HCT116 (cell line): Measurements from ENCODE around the gene ZDHHC14. TPM values are rescaled to one million over a fixed set of nuclear protein-coding genes. Genes with fewer than 3 reads are reported as not detected.
A peak's percentile ranks its signal among the peaks of the same experiment; 100 is the strongest.

Experiments
- ATAC-seq: fragments of 200-7000 bp; cut with Tn5 transposase; 2 replicates; pipeline ENCODE4 v1.9.1; 2020; ENCODE audit warnings: mild to moderate bottlenecking, moderate library complexity
- BruUV-seq: library from RNA; stranded (reverse); fragments of 400-500 nt; replicated peaks from 2 replicates; lab custom pipeline; 2021; lab: Mats Ljungman, UMichigan
- CTCF ChIA-PET: fragments of 300-600 bp; sonication (Branson Sonifier 250); formaldehyde crosslinking; loops from one replicate; lab custom pipeline; 2021; ENCODE audit warnings: antibody characterized with exemption; lab: Charles Lee
- POLR2A ChIA-PET: fragments of 300-600, 350-600 bp; sonication (Branson Sonifier 250); formaldehyde crosslinking; loops from one replicate; lab custom pipeline; 2021; ENCODE audit warnings: antibody characterized with exemption; lab: Charles Lee
- RAD21 ChIA-PET, 2 experiments: fragments of 300-600 bp; sonication (Branson Sonifier 250); formaldehyde crosslinking; loops; one replicate each; lab custom pipeline; 2023; ENCODE audit warnings: low total read pairs in 2 of 2; ENCODE audit not compliant: uncharacterized antibody in 2 of 2, unreplicated experiment in 2 of 2, low non-redundant PET in 1 of 2; lab: Charles Lee
- DNase-seq: peaks from one replicate; pipeline ENCODE4 v3.0.0-alpha.2; 2010; ENCODE audit warnings: low read depth, low spot score
- H2AFZ ChIP-seq: fragments of 200-600 bp; shearing (Covaris generic), sonication (generic); 2 replicates; pipeline ENCODE4 v1.6.1; 2017; ENCODE audit warnings: low read depth, mixed run types, mixed read lengths, antibody characterized with exemption, low read length; ENCODE audit not compliant: poor library complexity, severe bottlenecking
- H3K27ac ChIP-seq: 2 replicates; pipeline ENCODE4 v1.5.1; 2012; ENCODE audit warnings: low read depth, low read length
- H3K27me3 ChIP-seq: fragments of 200-600 bp; sonication (generic); 2 replicates; pipeline ENCODE4 v1.6.1; 2016; ENCODE audit warnings: mixed run types, low read length, mixed read lengths; ENCODE audit not compliant: insufficient read depth
- H3K36me3 ChIP-seq, 2 experiments: fragments of 200-500 bp in 1 of 2; fragments of 200-600 bp in 1 of 2; sonication (Bioruptor generic) in 1 of 2; sonication (generic) in 1 of 2; 2 replicates each; pipeline versions ENCODE4 v1.5.1 to v1.6.1; 2014 to 2016; ENCODE audit warnings: low read length in 2 of 2, inconsistent platforms in 1 of 2, mixed read lengths in 1 of 2, mixed run types in 1 of 2; ENCODE audit not compliant: insufficient read depth in 2 of 2, control insufficient read depth in 1 of 2
- H3K4me1 ChIP-seq, 2 experiments: fragments of 200-600 bp in 1 of 2; sonication (generic) in 1 of 2; 2 replicates each; pipeline versions ENCODE4 v1.5.1 to v1.6.1; 2012 to 2017; ENCODE audit warnings: low read length in 2 of 2, inconsistent platforms in 1 of 2, mild to moderate bottlenecking in 1 of 2, mixed read lengths in 1 of 2, mixed run types in 1 of 2, moderate library complexity in 1 of 2; ENCODE audit not compliant: insufficient read depth in 2 of 2, control insufficient read depth in 1 of 2
- H3K4me2 ChIP-seq: fragments of 200-600 bp; sonication (generic); 2 replicates; pipeline ENCODE4 v1.6.1; 2017; ENCODE audit warnings: mixed run types, low read length, mixed read lengths
- H3K4me3 ChIP-seq, 2 experiments: fragments of 200-600 bp in 1 of 2; sonication (generic) in 1 of 2; replicated peaks in 1 of 2; 2 replicates each; pipeline ENCODE4 v1.5.1; 2011 to 2016; ENCODE audit warnings: low read length in 2 of 2, control low read depth in 1 of 2, low read depth in 1 of 2, mild to moderate bottlenecking in 1 of 2, mixed read lengths in 1 of 2, mixed run types in 1 of 2
- H3K79me2 ChIP-seq: fragments of 200-600 bp; sonication (generic); 2 replicates; pipeline ENCODE4 v1.6.1; 2017; ENCODE audit warnings: mild to moderate bottlenecking, mixed run types, low read length, moderate library complexity, mixed read lengths; ENCODE audit not compliant: insufficient read depth
- H3K9ac ChIP-seq: fragments of 200-600 bp; sonication (generic); 2 replicates; pipeline ENCODE4 v1.6.1; 2016; ENCODE audit warnings: low read length, mixed read lengths
- H3K9me2 ChIP-seq: fragments of 200-600 bp; sonication (generic), shearing (Covaris generic); 2 replicates; pipeline ENCODE4 v1.6.1; 2017; ENCODE audit warnings: mixed run types, mild to moderate bottlenecking, moderate library complexity; ENCODE audit not compliant: insufficient read depth
- H3K9me3 ChIP-seq, 2 experiments: fragments of 200-500 bp in 1 of 2; fragments of 200-600 bp in 1 of 2; sonication (Bioruptor generic) in 1 of 2; sonication (generic) in 1 of 2; 2 replicates each; pipeline ENCODE4 v1.6.1; 2014 to 2017; ENCODE audit warnings: low read length in 2 of 2, mixed read lengths in 2 of 2, inconsistent platforms in 1 of 2, low read depth in 1 of 2, mild to moderate bottlenecking in 1 of 2, mixed run types in 1 of 2, moderate library complexity in 1 of 2; ENCODE audit not compliant: control insufficient read depth in 1 of 2, insufficient read depth in 1 of 2
- H4K20me1 ChIP-seq: fragments of 200-600 bp; sonication (generic), shearing (Covaris generic); 2 replicates; pipeline ENCODE4 v1.6.1; 2017; ENCODE audit warnings: mixed run types, mild to moderate bottlenecking, moderate library complexity; ENCODE audit not compliant: insufficient read depth
- EGR1 ChIP-seq: IDR thresholded peaks from 2 replicates; pipeline ENCODE4 v1.6.1; 2012; ENCODE audit warnings: low read depth
- ELF1 ChIP-seq: IDR thresholded peaks from 2 replicates; pipeline ENCODE4 v1.6.1; 2012; ENCODE audit warnings: low read depth, borderline replicate concordance
- FOSL1 ChIP-seq: IDR thresholded peaks from 2 replicates; pipeline ENCODE4 v1.6.1; 2012; ENCODE audit warnings: low read depth
- JUND ChIP-seq: IDR thresholded peaks from 2 replicates; pipeline ENCODE4 v1.6.1; 2012
- POLR2A ChIP-seq: IDR thresholded peaks from 2 replicates; pipeline ENCODE4 v1.7.0; 2011; ENCODE audit warnings: borderline replicate concordance; ENCODE audit not compliant: insufficient read depth, insufficient read length; ENCODE audit errors: extremely low read depth
- POLR2AphosphoS5 ChIP-seq: IDR thresholded peaks from 2 replicates; pipeline ENCODE4 v1.6.1; 2011; ENCODE audit warnings: mild to moderate bottlenecking, low read depth, low read length, moderate library complexity
- RAD21 ChIP-seq: IDR thresholded peaks from 2 replicates; pipeline ENCODE4 v1.6.1; 2012; ENCODE audit warnings: low read depth, mild to moderate bottlenecking
- SP1 ChIP-seq: IDR thresholded peaks from 2 replicates; pipeline ENCODE4 v1.6.1; 2012; ENCODE audit warnings: low read depth
- ZNF274 ChIP-seq: fragments of 200-500 bp; sonication (Bioruptor generic); IDR thresholded peaks from 2 replicates; pipeline ENCODE4 v1.6.1; 2014; ENCODE audit warnings: mild to moderate bottlenecking, low read depth, low read length, inconsistent platforms
- intact Hi-C: fragments of 100-400 bp; cut with micrococcal nuclease; formaldehyde crosslinking; loops from 2 replicates; pipeline ENCODE4 v1.10.0; 2022
- total RNA-seq: library from RNA; stranded (reverse); gene quantifications from one replicate; pipeline ENCODE4 v1.2.1, GENCODE V29; 2021; ENCODE audit not compliant: unreplicated experiment
- TF ChIP-seq, protein P1 (sequence below), 3 experiments: fragments of 200-600 bp in 1 of 3; sonication (generic) in 1 of 3; IDR thresholded peaks in 2 of 3; conservative IDR thresholded peaks in 1 of 3; 2 replicates each; pipeline ENCODE4 v1.5.1; 2012 to 2017; ENCODE audit warnings: low read depth in 2 of 3, low read length in 2 of 3, antibody characterized with exemption in 1 of 3, borderline replicate concordance in 1 of 3, control low read depth in 1 of 3, mild to moderate bottlenecking in 1 of 3, mixed read lengths in 1 of 3, mixed run types in 1 of 3, moderate library complexity in 1 of 3; ENCODE audit not compliant: insufficient read depth in 1 of 3

Gene ZDHHC14
- total RNA-seq, 1 experiment from 2014 or later, result 5.3 TPM

DNA sequence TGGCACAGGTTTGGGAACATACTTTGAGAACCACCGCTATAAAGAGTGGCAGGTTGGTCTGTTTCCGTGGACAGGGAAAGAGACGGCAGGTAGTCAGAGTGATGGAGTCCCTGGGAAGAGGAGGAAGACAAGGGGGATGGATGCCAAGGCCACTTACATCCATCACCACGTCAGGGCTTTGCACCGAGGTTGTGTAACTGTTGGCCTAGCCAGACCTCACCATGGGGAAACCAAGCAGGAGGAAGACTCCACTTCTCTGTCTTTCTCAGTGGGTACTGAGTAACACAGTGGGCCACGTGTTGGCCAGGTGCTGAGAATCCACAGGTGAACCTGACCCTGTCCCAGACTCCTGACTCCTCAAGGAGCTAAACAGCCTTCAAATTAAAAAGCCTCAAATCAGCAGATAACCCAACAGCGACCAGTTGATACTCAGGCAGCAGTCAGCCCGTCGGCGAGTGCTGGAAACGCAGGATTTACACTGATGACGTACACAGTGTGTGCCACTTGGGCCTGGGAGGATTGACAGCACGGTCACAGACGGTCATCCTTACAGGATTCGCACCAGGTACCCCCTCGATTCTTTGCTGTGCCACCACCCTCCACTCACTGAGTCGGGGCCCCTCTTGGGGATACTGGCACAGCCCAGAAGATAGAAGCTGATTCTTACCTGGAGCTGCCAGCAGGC, 307.4 kb downstream of the ZDHHC14 start:
- Histone ChIP-seq H3K27ac (no peak overlapping the region), H3K27me3 (no peaks in the 10 kb centered on the region), H3K79me2 (no peaks in the 10 kb centered on the region), H3K36me3 (no peaks in the 10 kb centered on the region), H3K4me2 (peak overlapping the region; percentile 66), H3K4me1 (peaks cover 0 to 11% of the 10 kb centered on the region in 2 experiments; a peak in 1 of 4 replicates), H3K9me3 (no peaks in the 10 kb centered on the region), H3K4me3 (peak overlapping the region in 1 of 2 experiments; percentile 37; a peak in 2 of 4 replicates), H2AFZ (no peak overlapping the region), H3K9me2 (no peaks in the 10 kb centered on the region), H4K20me1 (no peaks in the 10 kb centered on the region), H3K9ac (no peak overlapping the region)
- RAD21 ChIA-PET, result no interaction called here
- ATAC-seq, result peak; percentile 5; the same call in 1 of the 2 replicates
- DNase-seq, result no peak
- BruUV-seq, result no TSS peak
- CTCF ChIA-PET, result no interaction called here
- intact Hi-C loops, result no loop called here
- TF ChIP-seq ELF1, result no peak
- TF ChIP-seq ZNF274, result no peak
- no peak for TF ChIP-seq FOSL1
- no peak for TF ChIP-seq POLR2AphosphoS5
- no peak for TF ChIP-seq SP1
- TF ChIP-seq EGR1, result no peak
- POLR2A ChIA-PET, result no interaction called here

DNA sequence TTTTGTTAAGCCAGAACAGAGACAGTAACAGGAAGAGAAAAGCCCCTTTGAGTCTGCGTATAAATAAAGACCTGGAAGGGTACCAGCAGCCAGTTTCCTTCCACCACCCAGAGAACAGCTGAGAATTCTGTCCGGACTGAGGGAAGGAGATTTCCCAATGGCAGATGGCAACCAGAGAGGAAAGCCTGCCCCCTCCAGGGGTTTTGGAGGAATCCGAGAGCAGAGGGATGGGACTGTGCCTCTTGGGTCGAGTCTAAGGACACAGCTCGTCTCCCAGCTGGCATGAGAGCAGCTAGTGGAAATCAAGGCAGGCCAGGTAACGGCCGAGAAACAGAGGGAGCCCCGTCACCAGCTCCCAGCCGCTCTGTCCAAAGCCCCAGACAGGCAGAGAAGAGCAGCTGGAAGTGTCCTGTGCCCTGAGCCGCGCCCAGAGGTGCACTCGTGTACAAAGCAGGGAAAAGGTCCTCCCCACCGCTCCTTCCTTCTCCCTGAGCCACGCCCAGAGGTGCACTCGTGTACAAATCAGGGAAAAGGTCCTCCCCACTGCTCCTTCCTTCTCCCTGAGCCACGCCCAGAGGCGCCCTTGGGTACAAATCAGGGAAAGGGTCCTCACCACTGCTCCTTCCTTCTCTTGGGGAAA, 308.1 kb downstream of the ZDHHC14 start:
- Histone ChIP-seq H3K4me1 (peaks cover 0 to 11% of the 10 kb centered on the region in 2 experiments; a peak in 1 of 4 replicates), H2AFZ (no peak overlapping the region), H3K9me3 (no peaks in the 10 kb centered on the region), H3K4me3 (peak overlapping the region; percentile 15 to 37), H3K79me2 (no peaks in the 10 kb centered on the region), H3K36me3 (no peaks in the 10 kb centered on the region), H3K9me2 (no peaks in the 10 kb centered on the region), H3K9ac (no peak overlapping the region), H3K27ac (no peak overlapping the region), H3K4me2 (peak overlapping the region; percentile 66), H3K27me3 (no peaks in the 10 kb centered on the region), H4K20me1 (no peaks in the 10 kb centered on the region)
- ChIA-PET POLR2A (no interaction called here), RAD21 (no interaction called here), CTCF (no interaction called here)
- peak; percentile 27 for DNase-seq
- intact Hi-C loops, result no loop called here
- peak; percentile 92 for ATAC-seq
- BruUV-seq, result no TSS peak
- TF ChIP-seq EGR1, result no peak
- TF ChIP-seq RAD21, result peak; percentile 50
- peak; percentile 62 for TF ChIP-seq POLR2AphosphoS5
- no peak for TF ChIP-seq POLR2A
- TF ChIP-seq, protein P1, sequence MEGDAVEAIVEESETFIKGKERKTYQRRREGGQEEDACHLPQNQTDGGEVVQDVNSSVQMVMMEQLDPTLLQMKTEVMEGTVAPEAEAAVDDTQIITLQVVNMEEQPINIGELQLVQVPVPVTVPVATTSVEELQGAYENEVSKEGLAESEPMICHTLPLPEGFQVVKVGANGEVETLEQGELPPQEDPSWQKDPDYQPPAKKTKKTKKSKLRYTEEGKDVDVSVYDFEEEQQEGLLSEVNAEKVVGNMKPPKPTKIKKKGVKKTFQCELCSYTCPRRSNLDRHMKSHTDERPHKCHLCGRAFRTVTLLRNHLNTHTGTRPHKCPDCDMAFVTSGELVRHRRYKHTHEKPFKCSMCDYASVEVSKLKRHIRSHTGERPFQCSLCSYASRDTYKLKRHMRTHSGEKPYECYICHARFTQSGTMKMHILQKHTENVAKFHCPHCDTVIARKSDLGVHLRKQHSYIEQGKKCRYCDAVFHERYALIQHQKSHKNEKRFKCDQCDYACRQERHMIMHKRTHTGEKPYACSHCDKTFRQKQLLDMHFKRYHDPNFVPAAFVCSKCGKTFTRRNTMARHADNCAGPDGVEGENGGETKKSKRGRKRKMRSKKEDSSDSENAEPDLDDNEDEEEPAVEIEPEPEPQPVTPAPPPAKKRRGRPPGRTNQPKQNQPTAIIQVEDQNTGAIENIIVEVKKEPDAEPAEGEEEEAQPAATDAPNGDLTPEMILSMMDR (IDR thresholded peaks at IDR 0.05 in 2 of 3, conservative IDR thresholded peaks at IDR 0.05 in 1 of 3; ENCODE audit: borderline replicate concordance in 1 of 3, insufficient read depth in 1 of 3, low read depth in 2 of 3, low read length in 2 of 3), result peak; percentile 26 to 34 (median 32); a peak in 4 of 6 replicates
- TF ChIP-seq JUND, result no peak
